Superior temporal gyrus (tissue), 1 donor: Measurements from ENCODE around the gene FKBP9.
A peak's percentile ranks its signal among the peaks of the same experiment; 100 is the strongest.
"Not testable (repeated sequence)": the region's sequence is repeated elsewhere in the genome, so short reads cannot be mapped to it uniquely, and the experiment has no call there.

Experiments used
- DNase-seq: peaks from one replicate; pipeline ENCODE4 v3.0.0-alpha.2; 2016; ENCODE audit errors: extremely low spot score

FKBP9 gene

DNA sequence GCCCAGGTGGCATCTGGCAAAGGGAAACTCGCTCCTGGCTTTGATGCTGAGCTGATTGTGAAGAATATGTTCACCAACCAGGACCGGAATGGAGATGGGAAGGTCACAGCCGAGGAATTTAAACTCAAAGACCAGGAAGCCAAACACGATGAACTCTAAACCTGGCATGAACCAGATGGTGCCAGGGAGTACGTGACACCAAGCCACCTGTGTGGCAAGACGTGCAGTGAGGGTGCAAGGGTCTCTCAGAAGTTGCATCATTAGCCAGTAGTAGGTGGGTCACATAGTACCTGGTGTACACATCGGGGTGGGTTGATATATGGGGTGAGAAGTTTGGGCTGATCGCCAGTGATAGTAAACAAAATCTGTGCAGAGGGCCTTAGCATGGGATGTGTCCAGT lies 48.0 kb downstream of the FKBP9 start:
- not testable (repeated sequence) for DNase-seq

DNA sequence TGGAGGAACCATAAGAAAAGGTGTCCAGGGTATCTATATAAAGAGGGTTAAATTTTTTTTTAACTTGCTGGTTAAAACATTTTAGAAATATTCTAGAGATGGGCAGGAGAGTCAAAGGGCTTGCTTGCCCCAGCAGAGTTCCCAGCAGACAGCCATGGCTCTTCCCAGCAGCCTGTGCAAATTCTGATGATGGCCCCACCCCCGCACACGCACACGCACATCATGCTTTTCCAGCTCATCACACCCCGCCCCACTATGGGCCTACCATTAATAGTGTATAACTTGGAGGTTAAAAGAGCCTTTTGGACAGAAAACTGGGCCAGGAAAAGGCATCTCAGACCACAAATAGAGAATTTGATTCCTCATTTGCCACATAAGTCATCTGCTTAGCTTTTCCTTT lies 48.5 kb downstream of the FKBP9 start:
- DNase-seq = not testable (repeated sequence)

DNA sequence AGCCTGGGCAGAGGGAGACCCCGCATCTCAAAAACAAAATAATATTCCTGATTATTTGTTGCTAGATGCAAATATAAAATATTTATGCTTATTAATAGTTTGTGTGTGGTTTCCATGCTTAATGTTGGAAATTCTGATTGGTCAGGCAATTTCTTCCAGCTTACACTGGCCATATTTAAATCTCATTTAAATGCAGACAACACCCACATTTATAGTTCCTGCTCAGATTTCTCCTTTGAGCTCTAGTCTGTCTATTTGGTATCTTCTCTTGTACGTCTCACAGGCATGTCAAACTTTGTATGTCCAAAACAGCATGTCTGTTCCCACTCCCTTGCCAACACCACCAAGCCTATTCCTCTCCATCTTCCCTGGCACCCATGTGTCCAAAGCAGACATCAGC lies 52.5 kb downstream of the FKBP9 start:
- no peak for DNase-seq

DNA sequence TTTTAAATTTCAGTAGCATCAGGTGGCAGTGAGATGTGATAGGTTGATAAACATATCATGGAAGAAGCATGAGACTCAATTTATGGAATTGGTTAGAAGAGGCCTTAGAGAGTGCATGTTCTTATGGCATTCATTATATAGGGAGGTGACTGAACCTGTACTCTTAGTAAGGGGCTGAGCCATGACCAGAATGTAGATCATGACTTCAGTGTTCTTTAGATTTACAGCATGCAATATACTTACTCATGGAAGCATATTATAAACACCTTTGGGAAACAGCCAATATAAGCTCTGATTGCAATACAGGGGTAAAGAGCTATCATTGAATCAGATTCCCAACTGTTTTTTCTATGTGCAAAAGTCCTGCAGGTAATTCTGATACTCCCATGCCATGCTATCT lies 55.1 kb downstream of the FKBP9 start:
- DNase-seq = no peak

DNA sequence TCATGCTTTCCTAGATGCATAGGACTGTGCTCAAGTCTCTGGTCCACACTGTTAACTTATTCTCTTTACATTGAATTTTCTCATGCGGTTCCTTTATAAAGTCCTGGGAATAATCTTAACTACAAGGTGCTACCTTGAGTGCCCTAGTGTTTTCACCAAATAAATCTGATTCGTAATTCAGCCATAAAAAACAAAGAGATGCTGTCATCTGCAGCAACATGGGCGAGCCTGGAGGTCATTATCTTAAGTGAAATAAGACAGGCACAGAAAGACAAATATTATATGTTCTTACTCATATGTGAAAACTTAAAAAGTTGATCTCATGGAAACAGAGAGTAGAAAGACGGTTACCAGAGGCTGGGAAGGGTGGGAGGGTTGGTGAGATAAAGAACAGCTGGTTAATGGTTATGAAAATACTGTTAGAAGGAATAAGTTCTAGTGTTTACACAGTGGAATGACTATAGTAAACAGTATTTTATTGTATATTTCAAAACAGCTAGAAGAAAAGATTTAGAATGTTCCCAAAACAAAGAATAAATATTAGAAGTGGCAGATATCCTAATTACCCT lies 67.0 kb downstream of the FKBP9 start:
- no peak for DNase-seq

DNA sequence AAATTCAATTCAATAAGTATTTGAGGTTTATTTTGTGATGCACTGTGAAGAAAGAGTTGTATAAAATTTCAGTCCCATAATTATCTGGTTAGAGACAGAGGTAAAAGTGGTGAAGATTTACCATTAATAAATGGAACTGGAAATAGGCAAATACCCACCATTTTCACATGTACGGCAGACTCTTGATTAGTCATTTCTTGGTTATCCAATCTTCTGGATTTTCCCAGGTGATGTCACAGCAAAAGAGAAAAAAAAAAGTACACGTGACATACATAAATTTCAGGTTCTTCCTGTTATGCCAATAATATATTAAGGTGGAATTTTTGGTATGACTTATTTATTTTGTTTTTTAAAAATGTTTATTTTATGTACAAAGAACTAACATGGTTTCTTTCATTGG lies 78.5 kb downstream of the FKBP9 start:
- no peak for DNase-seq

DNA sequence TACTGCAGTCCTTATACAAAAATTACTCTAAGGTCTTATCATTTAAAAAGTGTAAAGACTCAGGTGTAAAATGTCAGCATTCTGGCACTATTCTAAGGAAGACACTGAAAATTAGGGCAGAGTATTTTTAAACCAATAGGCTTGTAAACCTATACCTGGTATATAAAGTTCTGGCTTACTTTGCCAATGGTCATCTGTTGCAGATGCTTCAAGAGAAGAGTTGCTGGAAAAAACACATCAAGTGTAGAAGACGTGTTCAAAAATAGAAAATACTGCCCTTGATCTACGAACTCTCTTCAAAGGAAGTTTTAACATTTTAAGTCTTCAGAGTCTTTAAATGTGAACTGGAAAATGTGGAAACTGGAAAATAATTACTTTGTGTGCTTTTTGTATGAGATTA lies 81.4 kb downstream of the FKBP9 start:
- no peak for DNase-seq

DNA sequence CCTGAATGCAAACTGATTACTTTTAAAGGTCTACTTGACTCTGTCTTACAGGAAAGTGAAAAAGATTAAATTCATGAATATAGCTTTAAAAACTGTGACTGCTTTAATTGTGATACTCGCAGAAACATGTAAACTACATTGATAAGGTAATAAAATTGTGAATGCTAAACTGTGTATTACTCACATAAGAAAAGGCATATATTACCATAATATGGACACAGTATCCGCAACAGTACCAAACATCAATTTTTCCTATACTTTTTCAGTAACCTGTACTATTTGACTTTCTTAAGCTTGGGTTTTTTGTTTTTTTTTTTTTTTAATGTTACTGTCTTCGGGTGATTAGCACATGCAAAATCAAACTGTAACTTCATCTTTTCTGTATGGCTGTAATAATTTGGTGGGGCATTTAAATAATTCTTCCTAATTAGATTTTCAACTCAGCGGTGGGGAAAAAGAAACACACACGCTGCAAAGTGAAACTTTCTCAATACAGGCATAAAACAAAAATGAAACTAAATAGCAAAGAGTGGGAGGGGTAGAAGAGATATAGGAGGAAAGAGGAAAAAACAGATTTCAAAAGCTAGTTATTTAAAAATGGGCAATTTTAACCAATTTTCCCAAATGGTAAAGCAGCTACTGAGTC lies 82.1 kb downstream of the FKBP9 start:
- DNase-seq = no peak

DNA sequence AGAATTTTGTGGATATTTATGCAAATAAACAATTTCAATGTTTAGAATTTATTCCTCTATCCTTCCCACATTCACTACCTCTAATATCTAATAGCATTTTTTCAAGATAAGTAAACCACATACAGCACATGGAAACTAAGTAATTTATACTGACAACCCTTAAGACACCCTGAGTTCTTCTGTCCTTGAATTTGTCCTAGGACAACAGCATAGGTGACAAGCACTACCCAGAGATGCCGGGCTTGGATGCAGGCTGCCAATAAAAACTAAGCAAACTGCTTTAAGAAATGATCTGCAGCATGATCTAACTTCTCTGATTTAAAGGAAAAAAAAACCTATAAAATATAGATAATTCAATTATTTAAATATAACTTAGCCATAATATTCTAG lies 82.7 kb downstream of the FKBP9 start:
- no peak for DNase-seq

DNA sequence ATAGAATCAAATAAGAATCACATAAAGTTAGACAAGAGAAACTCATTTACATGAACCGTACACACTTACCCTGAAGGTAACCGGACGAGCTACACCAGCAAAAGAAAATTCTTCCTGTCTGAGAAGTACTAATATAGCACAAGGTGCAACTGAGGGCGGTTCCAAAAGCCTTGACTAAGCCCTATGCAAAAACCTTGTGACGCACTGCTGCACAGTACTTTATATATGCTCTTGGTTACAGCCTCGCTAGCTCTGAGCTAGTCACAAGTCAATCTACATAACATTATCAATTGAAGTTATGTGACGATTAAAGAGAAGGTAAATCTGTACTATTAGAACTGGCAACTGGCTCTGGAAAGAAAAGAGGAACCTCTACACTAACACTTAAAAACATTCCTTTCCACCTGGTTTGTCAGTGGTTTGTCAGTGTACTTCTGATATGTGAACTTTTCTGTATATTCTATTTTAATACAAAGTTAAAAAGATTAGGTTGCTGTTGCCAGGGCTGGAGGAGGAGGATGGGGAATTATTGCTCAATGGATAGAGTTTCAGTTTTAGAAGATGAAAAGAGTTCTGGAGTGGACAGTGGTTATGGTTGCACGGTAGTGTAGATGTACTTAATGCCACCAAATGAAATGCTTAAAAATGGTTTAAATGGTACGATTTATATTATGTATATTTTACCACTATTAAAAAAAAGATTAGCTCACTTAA lies 83.7 kb downstream of the FKBP9 start:
- DNase-seq = no peak

DNA sequence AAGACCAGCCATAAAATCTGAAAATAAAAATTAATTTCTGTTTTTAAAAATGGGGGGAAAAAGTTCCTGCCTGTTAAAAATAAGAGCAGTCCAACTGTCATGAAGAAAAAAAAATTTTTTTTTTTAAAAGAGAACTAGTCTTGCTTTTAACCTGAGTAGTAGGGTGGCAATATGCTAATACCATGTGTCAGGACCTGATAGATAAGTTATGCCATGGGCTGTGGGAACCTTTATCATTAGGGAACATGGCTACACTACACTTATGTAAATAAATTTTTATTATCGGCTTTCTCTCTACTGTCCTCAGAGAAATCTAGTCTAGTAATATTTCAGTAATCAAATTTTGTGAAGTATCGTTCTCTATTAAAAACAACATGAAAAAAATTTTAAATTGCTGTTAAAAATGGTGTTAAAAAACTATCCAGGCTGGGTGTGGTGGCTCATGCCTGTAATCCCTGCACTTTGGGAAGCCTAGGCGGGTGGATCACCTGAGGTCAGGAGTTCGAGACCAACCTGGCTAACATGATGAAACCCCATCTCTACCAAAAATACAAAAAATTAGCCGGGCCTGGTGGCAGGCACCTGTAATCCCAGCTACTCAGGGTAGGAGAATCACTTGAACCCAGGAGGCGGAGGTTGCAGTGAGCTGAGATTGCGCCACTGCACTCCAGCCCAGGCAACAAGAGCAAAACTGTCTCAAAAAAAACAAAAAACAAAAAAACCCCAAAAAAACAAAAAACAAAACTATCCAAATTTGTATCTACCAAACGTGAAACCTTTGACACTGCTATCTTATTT lies 84.6 kb downstream of the FKBP9 start:
- no peak for DNase-seq

DNA sequence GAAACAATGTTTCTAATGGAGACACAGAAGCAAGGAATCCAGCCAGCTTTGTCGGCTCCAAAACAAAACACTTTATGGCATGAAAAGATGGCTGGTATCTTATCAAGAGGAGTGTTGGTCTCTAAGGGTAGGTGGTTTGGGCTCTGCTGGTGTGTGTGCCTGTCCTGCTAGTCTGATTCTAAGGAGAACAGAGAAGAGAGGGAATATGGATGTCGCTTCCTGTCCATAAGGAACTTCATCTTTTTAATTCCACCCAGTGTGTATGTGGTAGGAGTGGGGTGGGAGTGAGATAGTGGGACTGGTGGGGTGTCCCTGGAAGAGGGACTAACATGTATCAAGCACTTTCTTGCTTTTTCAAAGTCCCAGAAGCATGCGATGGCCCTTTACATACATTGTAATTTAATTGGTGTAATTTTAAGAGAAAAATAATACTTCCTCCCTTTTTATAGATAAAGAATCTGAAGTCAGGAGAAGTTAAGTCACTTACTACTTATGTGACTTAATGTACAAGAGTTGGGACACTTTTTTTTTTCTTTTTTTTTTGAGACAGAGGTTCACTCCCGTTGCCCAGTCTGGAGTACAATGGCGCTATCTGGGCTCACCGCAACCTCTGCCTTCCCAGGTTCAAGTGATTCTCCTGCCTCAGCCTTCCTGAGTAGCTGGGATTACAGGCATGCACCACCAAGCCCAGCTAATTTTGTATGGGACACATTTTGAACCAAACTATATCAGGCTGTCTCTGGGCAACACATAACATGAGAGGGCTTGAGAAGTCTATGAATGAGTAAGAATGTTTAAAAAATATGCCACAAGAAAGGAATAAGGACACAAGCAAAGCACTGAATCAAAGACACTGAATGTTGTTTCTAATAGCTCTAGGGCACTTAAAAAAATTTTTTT lies 86.5 kb downstream of the FKBP9 start:
- DNase-seq = no peak

DNA sequence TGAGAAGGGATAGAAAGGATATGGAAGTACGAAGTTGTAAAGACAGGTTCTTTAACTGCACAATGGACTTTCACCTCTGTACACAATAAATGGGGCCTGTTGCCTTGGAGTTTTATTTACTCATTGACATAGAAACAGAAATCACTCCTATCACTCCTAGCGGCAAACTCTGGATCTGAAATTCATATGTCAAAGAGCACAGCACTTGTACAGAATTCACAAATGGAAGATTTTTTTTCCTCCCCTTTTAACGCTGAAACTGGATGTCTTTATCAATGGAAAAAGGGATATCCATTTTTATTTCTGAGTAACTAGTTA lies 87.1 kb downstream of the FKBP9 start:
- no peak for DNase-seq

DNA sequence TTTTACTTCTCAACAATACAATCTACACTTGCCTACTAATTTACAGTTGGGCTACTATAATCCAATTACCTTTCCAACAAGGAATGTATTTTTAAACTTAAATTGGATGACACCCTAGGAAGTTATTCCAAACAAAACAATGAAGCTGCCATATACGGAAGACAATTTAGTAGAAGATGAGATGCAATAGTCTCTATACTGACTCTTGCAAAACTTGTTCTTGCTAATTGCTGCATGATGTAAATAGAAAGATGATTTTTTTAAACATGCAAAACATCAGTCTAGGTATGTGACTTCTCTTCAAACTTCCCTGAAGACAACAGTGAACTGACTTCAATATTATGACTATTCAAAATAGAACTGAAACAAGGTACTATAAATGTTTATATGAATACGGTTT lies 87.7 kb downstream of the FKBP9 start:
- no peak for DNase-seq

DNA sequence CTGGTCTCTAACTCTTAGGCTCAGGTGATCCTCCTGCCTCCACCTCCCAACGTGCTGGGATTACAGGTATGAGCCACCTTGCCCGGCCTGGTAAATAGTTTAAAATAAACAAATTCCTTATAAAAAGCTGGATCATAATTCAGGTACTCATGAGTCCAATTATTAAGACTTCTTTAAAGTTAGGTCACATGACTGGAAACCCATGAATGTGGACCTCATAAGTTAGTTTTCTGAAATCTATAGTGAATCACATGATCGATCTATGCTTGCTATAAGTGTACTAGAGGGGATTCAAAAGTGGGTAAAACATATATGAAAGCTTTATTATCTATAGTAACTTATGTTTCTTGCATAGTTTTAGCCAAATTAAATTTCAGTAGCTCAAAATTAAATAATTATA lies 91.0 kb downstream of the FKBP9 start:
- no peak for DNase-seq

DNA sequence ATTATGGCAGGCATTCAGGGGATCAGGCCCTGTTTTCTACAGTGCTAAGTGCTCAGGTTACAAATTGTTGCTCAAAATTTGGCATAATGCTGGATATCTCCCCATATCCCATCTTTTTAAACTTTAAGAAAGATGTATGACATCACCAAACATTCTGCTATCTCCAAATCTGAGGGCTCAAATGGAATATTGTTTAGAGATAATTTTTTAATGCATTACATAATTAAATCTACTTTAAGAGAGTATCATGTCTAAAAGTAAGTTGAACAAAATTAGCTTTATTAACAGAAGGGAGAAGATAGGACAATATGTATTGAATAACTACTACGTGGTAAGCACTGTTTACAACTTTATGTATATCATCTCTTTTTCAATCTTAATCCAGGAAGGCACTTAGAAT lies 91.5 kb downstream of the FKBP9 start:
- DNase-seq = no peak

DNA sequence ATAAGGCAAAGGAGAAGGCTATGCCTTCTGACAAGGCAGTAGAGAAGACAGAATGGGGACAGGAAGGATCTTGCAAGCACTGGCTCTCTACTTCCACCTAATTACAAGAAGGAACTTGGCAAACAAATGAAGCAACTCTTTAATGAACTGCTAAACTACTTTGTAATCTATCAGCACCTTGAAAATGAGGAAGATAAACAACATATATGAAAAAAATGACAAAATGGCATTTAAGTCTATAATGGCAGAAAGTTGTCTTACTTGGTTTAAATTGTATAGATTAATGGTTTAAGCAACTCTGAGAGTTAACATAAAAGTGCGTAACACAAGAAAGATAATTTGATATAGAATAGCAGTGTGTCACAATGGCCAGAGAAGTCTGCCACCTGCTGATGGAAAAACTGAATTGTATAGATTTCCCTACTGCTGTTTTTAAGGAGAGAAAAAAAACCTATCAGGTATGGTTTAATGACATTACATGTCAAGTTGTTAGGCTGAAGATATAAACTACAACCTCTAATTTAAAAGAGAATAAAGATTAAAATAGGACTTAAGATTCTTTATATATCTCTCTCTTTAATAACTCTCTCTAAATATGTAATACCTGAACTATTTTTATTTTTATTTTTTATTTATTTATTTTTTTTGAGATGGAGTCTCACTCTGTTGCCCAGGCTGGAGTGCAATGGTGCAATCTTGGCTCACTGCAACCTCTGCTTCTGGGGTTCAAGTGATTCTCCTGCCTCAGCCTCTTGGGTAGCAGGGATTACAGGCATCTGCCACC lies 93.5 kb downstream of the FKBP9 start:
- peak; percentile 82 for DNase-seq

DNA sequence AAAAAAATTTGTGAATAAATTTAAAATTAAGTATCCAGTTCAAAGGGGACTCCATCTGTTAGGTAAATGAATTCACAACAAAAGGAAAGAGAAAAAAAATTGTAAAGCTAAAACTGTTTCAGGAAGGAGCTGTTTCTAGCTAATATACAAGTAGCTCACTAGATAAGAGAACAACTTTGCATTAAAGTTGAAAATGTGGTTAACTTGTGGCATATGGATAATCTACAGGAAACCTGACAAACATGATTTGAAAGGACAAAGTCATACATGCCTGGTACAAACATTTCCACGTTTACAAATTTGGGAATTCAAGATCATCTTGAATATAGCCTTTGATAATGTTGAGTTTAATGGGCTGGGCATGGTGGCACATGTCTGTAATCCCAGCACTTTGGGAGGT lies 96.5 kb downstream of the FKBP9 start:
- no peak for DNase-seq

DNA sequence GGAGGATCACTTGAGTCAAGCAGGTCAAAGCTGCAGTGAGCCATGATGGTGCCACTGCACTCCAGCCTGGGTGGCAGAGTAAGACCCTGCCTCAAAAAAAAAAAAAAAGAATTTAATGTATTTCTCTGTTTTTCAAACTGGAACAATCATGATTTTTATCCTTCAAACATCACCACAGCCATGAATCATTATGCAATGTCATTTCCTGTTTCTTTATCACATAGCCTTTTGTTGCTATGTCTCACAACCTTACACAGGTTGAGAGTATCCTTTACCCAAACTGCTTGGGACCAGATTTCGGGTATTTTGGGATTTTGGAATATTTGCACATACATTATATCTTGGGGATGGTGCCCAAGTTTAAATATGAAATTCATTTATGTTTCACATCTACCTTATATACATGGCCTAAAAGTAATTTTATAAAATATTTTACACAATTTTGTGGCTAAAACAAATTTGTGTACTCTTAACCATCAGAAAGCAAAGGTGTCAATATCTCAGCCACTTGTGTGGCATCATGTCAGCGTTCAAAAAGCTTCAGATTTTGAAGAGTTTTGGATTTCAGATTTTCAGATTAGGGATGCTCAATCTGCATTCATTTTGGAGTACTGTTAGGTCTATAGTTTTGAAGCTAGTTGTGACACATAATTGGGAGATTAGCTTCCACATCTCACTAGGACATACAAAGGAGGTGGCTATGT lies 97.2 kb downstream of the FKBP9 start:
- no peak for DNase-seq

DNA sequence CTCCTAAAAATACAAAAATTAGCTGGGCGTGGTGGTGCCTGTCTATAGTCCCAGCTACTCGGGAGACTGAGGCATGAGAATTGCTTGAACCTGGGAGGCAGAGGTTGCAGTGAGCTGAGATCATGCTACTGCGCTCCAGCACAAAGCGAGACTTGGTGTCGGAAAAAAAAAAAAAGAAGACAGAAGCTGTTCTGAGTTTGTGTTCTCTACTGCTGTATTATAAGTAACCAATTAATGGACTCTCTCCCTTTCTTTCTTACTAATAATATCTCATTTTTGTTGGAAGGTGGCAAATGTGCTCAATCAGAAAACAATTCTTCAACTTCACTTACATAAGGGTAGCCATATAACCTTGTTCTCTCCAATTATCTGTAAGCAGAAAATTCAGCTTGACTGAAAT lies 97.9 kb downstream of the FKBP9 start:
- DNase-seq = no peak
